Lower lobe of right lung (tissue), 2 donors: ENCODE results near the gene TENM4. TPM values are rescaled to one million over a fixed set of nuclear protein-coding genes. Genes with fewer than 3 reads are reported as not detected.

Experiments
- ATAC-seq, 2 donors: fragments of 200-7000 bp; cut with Tn5 transposase; one replicate each; pipeline ENCODE4 v1.9.1; 2020 to 2022; ENCODE audit warnings: mild to moderate bottlenecking in 2 of 2, moderate library complexity in 2 of 2
- DNase-seq: peaks from one replicate; pipeline ENCODE4 v3.0.0-alpha.2; 2020
- H3K27ac ChIP-seq: fragments of 200-600 bp; one replicate; pipeline ENCODE4 v1.8.0; 2022
- H3K27me3 ChIP-seq: fragments of 200-600 bp; one replicate; pipeline ENCODE4 v1.8.0; 2022; ENCODE audit warnings: low read depth
- H3K36me3 ChIP-seq: fragments of 200-600 bp; one replicate; pipeline ENCODE4 v1.8.0; 2022; ENCODE audit warnings: mild to moderate bottlenecking
- H3K4me1 ChIP-seq: fragments of 200-600 bp; one replicate; pipeline ENCODE4 v1.8.0; 2022
- H3K4me3 ChIP-seq: fragments of 200-600 bp; one replicate; pipeline ENCODE4 v1.8.0; 2022; ENCODE audit warnings: mild to moderate bottlenecking
- H3K9me3 ChIP-seq: fragments of 200-600 bp; one replicate; pipeline ENCODE4 v1.8.0; 2022
- intact Hi-C: fragments of 100-400 bp; cut with DNase I; formaldehyde crosslinking; loops from one replicate; pipeline ENCODE4 v1.11.0; 2022
- total RNA-seq: library from RNA; stranded (reverse); fragmentation: NEBNext Ultra II Directional; extraction: Animal tissue kit (Norgen Biotek cat#: 25700); gene quantifications from one replicate; pipeline ENCODE4 v1.2.1, GENCODE V29; 2021
- TF ChIP-seq, protein P1 (sequence below): fragments of 200-600 bp; IDR thresholded peaks from one replicate; pipeline ENCODE4 v1.8.0; 2022; ENCODE audit warnings: antibody characterized with exemption, mild to moderate bottlenecking
- donor health status: DM: no; HTN: yes; CAD: no; lungs with severe emphysema.

The TENM4 gene
- total RNA-seq, 1 donor from 2014 or later = 1.1 TPM

DNA sequence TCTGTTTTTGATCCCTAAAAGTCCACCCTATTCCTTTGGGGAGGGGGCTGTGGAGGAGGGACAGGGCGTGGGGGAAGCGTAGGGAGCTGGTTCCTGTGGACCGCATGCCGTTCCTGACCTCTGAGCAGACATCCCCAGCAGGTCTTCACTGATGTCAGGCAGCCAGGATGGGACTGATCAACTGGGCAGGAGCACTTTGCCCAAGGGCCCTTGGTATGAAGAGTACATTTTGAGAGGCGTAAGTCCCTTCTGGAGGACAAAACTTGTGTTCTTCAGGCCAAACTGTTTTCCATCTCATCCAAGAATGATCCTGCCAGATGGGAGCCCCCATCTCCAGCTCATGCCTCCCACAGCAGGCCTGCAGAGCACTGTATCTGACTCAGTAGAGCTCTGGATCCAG lies 785.3 kb downstream of the TENM4 start:
- ATAC-seq = no peak

DNA sequence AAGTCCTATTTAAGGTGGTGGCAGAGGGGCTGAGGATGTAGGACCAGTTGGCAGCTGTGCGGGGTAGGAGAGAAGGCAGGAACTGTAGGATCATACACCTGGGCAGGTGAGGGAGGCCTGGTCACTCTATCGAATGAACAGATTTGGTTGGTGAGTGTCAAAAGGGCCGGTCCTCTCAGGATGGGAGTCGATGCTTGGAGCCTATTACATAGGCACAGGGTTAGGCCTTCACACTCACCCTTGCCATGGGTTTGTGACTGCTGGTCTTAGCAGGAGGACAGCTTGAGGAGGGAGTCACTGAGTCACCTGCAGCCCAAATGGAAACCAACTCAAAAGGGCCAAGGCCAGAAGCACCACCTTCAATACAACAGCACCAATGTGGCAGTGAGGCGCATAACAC lies 786.0 kb downstream of the TENM4 start:
- ATAC-seq = no peak
- Histone ChIP-seq H3K4me1 (no peaks in the 10 kb centered on the region), H3K36me3 (no peaks in the 10 kb centered on the region), H3K27ac (no peak overlapping the region), H3K4me3 (no peak overlapping the region), H3K27me3 (no peaks in the 10 kb centered on the region), H3K9me3 (no peaks in the 10 kb centered on the region)
- intact Hi-C loops = no loop called here
- TF ChIP-seq, protein P1, sequence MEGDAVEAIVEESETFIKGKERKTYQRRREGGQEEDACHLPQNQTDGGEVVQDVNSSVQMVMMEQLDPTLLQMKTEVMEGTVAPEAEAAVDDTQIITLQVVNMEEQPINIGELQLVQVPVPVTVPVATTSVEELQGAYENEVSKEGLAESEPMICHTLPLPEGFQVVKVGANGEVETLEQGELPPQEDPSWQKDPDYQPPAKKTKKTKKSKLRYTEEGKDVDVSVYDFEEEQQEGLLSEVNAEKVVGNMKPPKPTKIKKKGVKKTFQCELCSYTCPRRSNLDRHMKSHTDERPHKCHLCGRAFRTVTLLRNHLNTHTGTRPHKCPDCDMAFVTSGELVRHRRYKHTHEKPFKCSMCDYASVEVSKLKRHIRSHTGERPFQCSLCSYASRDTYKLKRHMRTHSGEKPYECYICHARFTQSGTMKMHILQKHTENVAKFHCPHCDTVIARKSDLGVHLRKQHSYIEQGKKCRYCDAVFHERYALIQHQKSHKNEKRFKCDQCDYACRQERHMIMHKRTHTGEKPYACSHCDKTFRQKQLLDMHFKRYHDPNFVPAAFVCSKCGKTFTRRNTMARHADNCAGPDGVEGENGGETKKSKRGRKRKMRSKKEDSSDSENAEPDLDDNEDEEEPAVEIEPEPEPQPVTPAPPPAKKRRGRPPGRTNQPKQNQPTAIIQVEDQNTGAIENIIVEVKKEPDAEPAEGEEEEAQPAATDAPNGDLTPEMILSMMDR = no peak
- DNase-seq = no peak

More for the DNA sequence above, 785.3 kb downstream of the TENM4 start:
- Histone ChIP-seq H3K27ac (no peak overlapping the region), H3K36me3 (no peaks in the 10 kb centered on the region), H3K4me3 (no peak overlapping the region), H3K4me1 (no peaks in the 10 kb centered on the region), H3K27me3 (no peaks in the 10 kb centered on the region), H3K9me3 (no peaks in the 10 kb centered on the region)
- DNase-seq = peak; percentile 5
- intact Hi-C loops = no loop called here
- TF ChIP-seq, protein P1 = no peak

DNA sequence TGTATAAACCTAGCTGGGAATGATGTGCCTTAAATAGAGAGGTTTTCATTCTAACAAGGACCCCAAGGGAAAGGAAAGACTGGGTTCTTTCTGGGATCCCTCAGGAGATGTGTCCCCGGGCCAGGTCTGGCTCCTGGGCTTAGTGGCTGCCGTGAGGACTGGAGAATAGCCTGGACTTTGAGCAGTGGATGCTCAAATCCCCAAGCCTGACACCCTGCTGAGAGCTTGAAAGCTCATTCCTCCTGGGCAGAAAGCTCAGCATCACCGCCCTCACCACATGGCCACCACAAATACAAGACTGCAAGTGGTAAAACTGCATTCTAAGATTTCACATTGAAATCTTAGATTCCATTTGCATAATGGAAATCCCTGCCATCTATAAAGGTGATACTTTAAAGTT lies 786.8 kb downstream of the TENM4 start:
- no peak overlapping the region for H3K4me3 ChIP-seq
- intact Hi-C loops = no loop called here
- no peaks in the 10 kb centered on the region for H3K36me3 ChIP-seq
- no peak overlapping the region for H3K27ac ChIP-seq
- H3K4me1 ChIP-seq = no peaks in the 10 kb centered on the region
- no peaks in the 10 kb centered on the region for H3K27me3 ChIP-seq
- no peak for DNase-seq
- no peaks in the 10 kb centered on the region for H3K9me3 ChIP-seq
- TF ChIP-seq, protein P1 = no peak
- ATAC-seq = no peak

DNA sequence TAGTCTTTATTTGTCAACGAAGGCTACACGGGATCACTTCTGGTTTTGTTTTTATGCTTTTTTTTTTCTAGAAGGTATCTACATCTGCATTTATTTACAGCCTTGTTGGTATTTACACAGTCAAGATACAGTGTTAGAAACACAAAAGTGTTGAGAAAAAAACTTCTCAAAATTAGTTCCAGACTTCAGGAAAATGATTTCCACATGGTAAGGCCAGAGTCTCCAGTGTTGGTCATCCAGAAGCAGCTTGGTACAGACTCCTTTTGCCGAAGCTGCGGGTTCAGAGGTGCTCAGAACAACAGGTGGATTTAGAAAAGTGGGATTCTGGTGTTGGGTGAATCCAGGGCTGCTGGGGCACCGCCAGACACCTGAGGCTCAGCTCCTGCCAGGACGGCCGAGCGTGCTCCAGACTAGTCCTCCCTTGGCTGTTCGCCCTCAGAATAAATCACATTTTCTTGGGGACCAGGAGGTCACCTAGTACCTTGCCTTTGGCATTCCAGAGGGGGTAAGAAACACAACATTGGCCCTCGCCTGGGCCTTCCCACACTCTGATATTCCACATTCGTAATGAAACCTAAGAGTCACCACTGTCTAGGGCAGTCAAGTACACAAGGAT lies 787.4 kb downstream of the TENM4 start:
- no peak overlapping the region for H3K27ac ChIP-seq
- H3K9me3 ChIP-seq = no peaks in the 10 kb centered on the region
- H3K36me3 ChIP-seq = no peaks in the 10 kb centered on the region
- ATAC-seq (no peak), DNase-seq (no peak)
- H3K4me3 ChIP-seq = no peak overlapping the region
- intact Hi-C loops = no loop called here
- H3K4me1 ChIP-seq = no peaks in the 10 kb centered on the region
- TF ChIP-seq, protein P1 = no peak
- H3K27me3 ChIP-seq = no peaks in the 10 kb centered on the region

DNA sequence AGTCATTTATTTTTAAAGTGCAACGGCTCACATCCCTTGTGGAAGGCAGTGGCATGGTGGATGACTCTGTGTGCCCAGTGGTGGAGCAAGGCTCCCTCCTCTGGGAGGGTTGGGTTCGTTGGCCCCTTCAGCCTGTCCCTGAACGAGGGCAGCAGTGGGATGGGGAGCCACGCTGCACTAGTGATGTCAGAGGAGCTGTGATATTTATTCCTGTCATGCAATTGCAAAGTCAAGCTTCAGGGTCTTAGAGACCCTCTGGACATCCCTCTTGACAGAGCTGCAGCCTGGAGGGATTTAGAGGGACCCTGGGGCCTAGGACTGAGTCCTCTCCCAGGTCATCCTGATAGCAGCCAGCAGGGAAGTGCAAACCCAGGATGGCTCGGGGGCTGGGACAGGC lies 788.0 kb downstream of the TENM4 start:
- DNase-seq = no peak
- Histone ChIP-seq H3K4me3 (no peak overlapping the region), H3K36me3 (no peaks in the 10 kb centered on the region), H3K27ac (no peak overlapping the region), H3K27me3 (no peaks in the 10 kb centered on the region), H3K9me3 (no peaks in the 10 kb centered on the region), H3K4me1 (no peaks in the 10 kb centered on the region)
- TF ChIP-seq, protein P1 = no peak
- no peak for ATAC-seq
- intact Hi-C loops = no loop called here
